Keratinocyte (primary cell): ENCODE measurements around the gene ALDH3A2. TPM values are rescaled to one million over a fixed set of nuclear protein-coding genes. Genes with fewer than 3 reads are reported as not detected.

Experiments
- DNase-seq: peaks from one replicate; pipeline ENCODE4 v3.0.0-alpha.2; 2011; ENCODE audit warnings: low read depth, missing footprints, low spot score
- FAIRE-seq: peaks from 2 replicates; lab custom pipeline; 2011; peaks lifted over from hg19 to GRCh38; lab: Jason Lieb, UNC
- H2AFZ ChIP-seq: 2 replicates; pipeline ENCODE4 v1.6.0; 2012; ENCODE audit warnings: low read length, control low read depth, inconsistent platforms; ENCODE audit not compliant: control insufficient read depth
- H3K27ac ChIP-seq: 2 replicates; pipeline ENCODE4 v1.5.1; 2011; ENCODE audit warnings: low read length; ENCODE audit not compliant: control insufficient read depth, insufficient read depth
- H3K27me3 ChIP-seq: 3 replicates; pipeline ENCODE4 v1.6.0; 2011; ENCODE audit warnings: low read length; ENCODE audit not compliant: control insufficient read depth, insufficient read depth; ENCODE audit errors: extremely low read depth
- H3K36me3 ChIP-seq, 2 experiments: 2 replicates in 1 of 2; 3 replicates in 1 of 2; pipeline ENCODE4 v1.5.1; 2011; ENCODE audit warnings: low read length in 2 of 2, mild to moderate bottlenecking in 1 of 2; ENCODE audit not compliant: control insufficient read depth in 2 of 2, insufficient read depth in 2 of 2; ENCODE audit errors: extremely low read depth in 1 of 2
- H3K4me1 ChIP-seq: 3 replicates; pipeline ENCODE4 v1.5.1; 2011; ENCODE audit warnings: low read length; ENCODE audit not compliant: control insufficient read depth, insufficient read depth; ENCODE audit errors: extremely low read depth
- H3K4me2 ChIP-seq: 3 replicates; pipeline ENCODE4 v1.6.0; 2011; ENCODE audit warnings: low read depth, low read length; ENCODE audit not compliant: control insufficient read depth, insufficient read depth; ENCODE audit errors: extremely low read depth
- H3K4me3 ChIP-seq, 3 experiments: fragments of 200-600 bp in 1 of 3; sonication (generic) in 1 of 3; 2 replicates in 2 of 3; 3 replicates in 1 of 3; pipeline ENCODE4 v1.5.1; 2011 to 2016; ENCODE audit warnings: low read length in 3 of 3, mild to moderate bottlenecking in 3 of 3, control low read depth in 2 of 3, inconsistent platforms in 1 of 3, low read depth in 1 of 3, mixed read lengths in 1 of 3, mixed run types in 1 of 3, moderate library complexity in 1 of 3; ENCODE audit not compliant: control insufficient read depth in 2 of 3, insufficient read depth in 2 of 3; ENCODE audit errors: extremely low read depth in 1 of 3
- H3K79me2 ChIP-seq: 2 replicates; pipeline ENCODE4 v1.6.0; 2012; ENCODE audit warnings: low read length; ENCODE audit not compliant: control insufficient read depth, insufficient read depth
- H3K9ac ChIP-seq: 3 replicates; pipeline ENCODE4 v1.6.0; 2011; ENCODE audit warnings: low read length; ENCODE audit not compliant: control insufficient read depth, insufficient read depth; ENCODE audit errors: extremely low read depth
- H3K9me1 ChIP-seq: 3 replicates; pipeline ENCODE4 v1.6.0; 2011; ENCODE audit warnings: low read length; ENCODE audit not compliant: control insufficient read depth, insufficient read depth; ENCODE audit errors: extremely low read depth
- H3K9me3 ChIP-seq: 2 replicates; pipeline ENCODE4 v1.5.1; 2012; ENCODE audit warnings: low read depth, low read length; ENCODE audit not compliant: control insufficient read depth
- H4K20me1 ChIP-seq: 3 replicates; pipeline ENCODE4 v1.6.0; 2011; ENCODE audit warnings: low read length; ENCODE audit not compliant: control insufficient read depth, insufficient read depth; ENCODE audit errors: extremely low read depth
- EZH2 ChIP-seq: IDR thresholded peaks from one replicate; pipeline ENCODE4 v1.6.1; 2012; ENCODE audit warnings: inconsistent platforms, mild to moderate bottlenecking, low read length, moderate library complexity
- dilution Hi-C: fragments of 300-500 bp; cut with MboI; formaldehyde crosslinking; loops from one replicate; pipeline ENCODE4 v1.7.0; 2020; ENCODE audit warnings: low sequenced_read_pairs; ENCODE audit not compliant: extremely low pct_ligation_motif_present
- polyA plus RNA-seq, 5 experiments: library from polyadenylated mRNA; depleted of rRNA in 3 of 5; stranded (reverse) in 3 of 5; stranded (forward) in 1 of 5; unstranded in 1 of 5; fragments of >200 nt; gene quantifications; 1 replicate in 1 of 5; 2 replicates in 3 of 5; 3 replicates in 1 of 5; pipeline versions ENCODE4 v1.2.1 to v1.2.3, GENCODE V29; 2011 to 2012; ENCODE audit warnings: missing spikeins in 2 of 5, low read depth in 1 of 5, low replicate concordance in 1 of 5
- TF ChIP-seq, protein P1 (sequence below), 3 experiments: IDR thresholded peaks in 1 of 3; conservative IDR thresholded peaks in 1 of 3; optimal IDR thresholded peaks in 1 of 3; 2 replicates in 2 of 3; 3 replicates in 1 of 3; pipeline versions ENCODE3 to v1.5.1; 2011; ENCODE audit warnings: low read length in 3 of 3, mild to moderate bottlenecking in 3 of 3, moderate library complexity in 2 of 3, control low read depth in 1 of 3, inconsistent platforms in 1 of 3; ENCODE audit not compliant: insufficient read depth in 2 of 3; ENCODE audit errors: extremely low read depth in 1 of 3

Gene ALDH3A2
- polyA plus RNA-seq, 1 donor (not counting 4 experiments of a cell fraction or from before 2014, with no cell fraction given) = 77.6 TPM

DNA sequence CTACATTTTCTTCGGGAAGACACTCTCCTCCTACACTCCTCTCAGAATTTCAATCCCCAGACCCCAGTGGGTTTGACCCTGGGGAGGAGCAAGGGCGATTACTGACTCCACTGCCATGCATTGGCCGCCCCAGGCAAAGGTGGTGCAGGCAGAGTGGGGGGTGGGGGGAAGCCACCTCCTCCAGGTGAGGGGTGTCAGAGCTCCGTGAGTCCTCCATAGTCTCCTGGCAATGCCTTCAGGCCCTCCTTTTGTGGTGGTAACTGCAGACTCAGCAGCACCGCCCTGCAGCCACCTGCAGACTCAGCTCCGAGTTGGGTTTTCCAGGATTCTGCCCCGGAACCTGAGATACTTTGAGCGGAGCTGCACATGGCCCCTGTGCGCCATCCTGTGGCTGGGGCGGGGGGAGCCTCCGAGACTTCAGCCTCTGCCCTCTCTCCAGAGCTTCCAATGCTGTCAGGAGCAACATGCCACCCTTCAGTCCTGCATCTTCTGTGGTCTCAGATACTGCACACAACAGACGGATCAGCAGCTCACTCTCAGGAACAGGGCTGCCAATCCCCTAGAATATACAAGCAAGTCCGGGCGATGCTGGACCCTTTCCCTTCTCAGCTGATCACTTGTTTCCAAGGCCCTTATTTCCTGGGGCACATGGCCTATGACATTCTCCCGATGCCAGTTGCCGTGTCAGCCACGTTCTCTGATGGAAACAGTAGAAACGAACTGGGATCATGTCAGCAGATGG, 70.2 kb downstream of the ALDH3A2 start:
- Histone ChIP-seq H3K27me3 (no peaks in the 10 kb centered on the region), H3K4me2 (peak overlapping the region; percentile 80), H3K36me3 (no peaks in the 10 kb centered on the region), H3K27ac (peak overlapping the region; percentile 55), H4K20me1 (no peaks in the 10 kb centered on the region), H3K79me2 (no peaks in the 10 kb centered on the region), H2AFZ (peak overlapping the region; percentile 0), H3K9me3 (no peaks in the 10 kb centered on the region), H3K4me1 (peaks cover 43% of the 10 kb centered on the region), H3K9me1 (no peaks in the 10 kb centered on the region), H3K9ac (peak overlapping the region; percentile 48), H3K4me3 (peak overlapping the region in 2 of 3 experiments; percentile 7 to 21)
- dilution Hi-C loops = no loop called here
- no peak for TF ChIP-seq EZH2
- TF ChIP-seq, protein P1, sequence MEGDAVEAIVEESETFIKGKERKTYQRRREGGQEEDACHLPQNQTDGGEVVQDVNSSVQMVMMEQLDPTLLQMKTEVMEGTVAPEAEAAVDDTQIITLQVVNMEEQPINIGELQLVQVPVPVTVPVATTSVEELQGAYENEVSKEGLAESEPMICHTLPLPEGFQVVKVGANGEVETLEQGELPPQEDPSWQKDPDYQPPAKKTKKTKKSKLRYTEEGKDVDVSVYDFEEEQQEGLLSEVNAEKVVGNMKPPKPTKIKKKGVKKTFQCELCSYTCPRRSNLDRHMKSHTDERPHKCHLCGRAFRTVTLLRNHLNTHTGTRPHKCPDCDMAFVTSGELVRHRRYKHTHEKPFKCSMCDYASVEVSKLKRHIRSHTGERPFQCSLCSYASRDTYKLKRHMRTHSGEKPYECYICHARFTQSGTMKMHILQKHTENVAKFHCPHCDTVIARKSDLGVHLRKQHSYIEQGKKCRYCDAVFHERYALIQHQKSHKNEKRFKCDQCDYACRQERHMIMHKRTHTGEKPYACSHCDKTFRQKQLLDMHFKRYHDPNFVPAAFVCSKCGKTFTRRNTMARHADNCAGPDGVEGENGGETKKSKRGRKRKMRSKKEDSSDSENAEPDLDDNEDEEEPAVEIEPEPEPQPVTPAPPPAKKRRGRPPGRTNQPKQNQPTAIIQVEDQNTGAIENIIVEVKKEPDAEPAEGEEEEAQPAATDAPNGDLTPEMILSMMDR (optimal IDR thresholded peaks at IDR 0.05 in 1 of 3, IDR thresholded peaks at IDR 0.05 in 1 of 3, conservative IDR thresholded peaks at IDR 0.05 in 1 of 3; ENCODE audit: extremely low read depth in 1 of 3, insufficient read depth in 2 of 3, low read length in 3 of 3) = peak; percentile 66 to 81 (median 80)
- peak; percentile 44 for DNase-seq
- FAIRE-seq = no peak

DNA sequence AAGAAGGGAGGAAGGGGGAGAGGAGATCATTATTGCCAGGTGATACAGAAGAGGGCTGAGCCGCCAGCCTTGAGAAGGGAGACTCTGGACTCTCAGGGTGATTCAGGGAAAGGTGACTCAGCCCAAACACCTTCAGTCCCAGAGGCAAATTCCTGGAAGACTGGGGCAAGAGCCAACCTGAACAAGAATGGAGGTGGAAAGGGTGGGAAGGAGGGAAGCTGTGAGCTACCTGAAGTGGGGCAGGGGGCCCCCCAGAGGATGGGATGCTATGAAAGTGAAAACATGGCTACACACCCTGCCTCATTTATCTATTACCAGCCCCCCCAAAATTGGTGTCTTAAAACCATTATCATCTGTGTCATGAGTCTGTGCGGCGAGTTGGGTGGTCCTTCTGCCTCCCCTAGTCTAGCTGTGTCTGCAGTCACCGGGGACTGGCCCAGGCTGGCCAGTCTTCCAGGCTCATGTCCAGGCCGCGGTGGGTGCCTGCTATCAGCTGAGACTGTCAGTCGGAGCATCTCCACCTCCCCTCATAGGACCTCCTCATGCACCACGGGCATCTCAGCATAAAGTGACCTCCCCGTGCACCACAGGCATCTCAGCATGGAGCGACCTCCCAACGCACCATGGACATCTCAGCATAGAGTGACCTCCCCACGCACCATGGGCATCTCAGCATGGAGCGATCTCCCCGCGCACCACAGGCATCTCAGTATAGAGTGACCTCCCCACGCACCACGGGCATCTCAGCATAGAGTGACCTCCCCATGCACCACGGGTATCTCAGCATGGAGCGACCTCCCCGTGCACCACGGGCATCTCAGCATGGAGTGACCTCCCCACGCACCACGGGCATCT, 71.0 kb downstream of the ALDH3A2 start:
- dilution Hi-C loops = no loop called here

More for the DNA sequence above, 71.0 kb downstream of the ALDH3A2 start:
- no peaks in the 10 kb centered on the region for H3K9me1 ChIP-seq
- H3K27me3 ChIP-seq = no peaks in the 10 kb centered on the region
- H3K4me3 ChIP-seq = peak overlapping the region in 1 of 3 experiments; percentile 21
- FAIRE-seq = peak; percentile 99
- DNase-seq = peak; percentile 72
- peak overlapping the region; percentile 55 for H3K27ac ChIP-seq
- peak overlapping the region; percentile 48 for H3K9ac ChIP-seq
- H3K4me1 ChIP-seq = peaks cover 51% of the 10 kb centered on the region
- peak overlapping the region; percentile 80 for H3K4me2 ChIP-seq
- H2AFZ ChIP-seq = peak overlapping the region; percentile 0
- H3K9me3 ChIP-seq = no peaks in the 10 kb centered on the region
- TF ChIP-seq EZH2 = no peak
- TF ChIP-seq, protein P1 (optimal IDR thresholded peaks at IDR 0.05 in 1 of 3, IDR thresholded peaks at IDR 0.05 in 1 of 3, conservative IDR thresholded peaks at IDR 0.05 in 1 of 3; ENCODE audit: extremely low read depth in 1 of 3, insufficient read depth in 2 of 3, low read length in 3 of 3) = peak in 1 of 3 experiments; percentile 67
- no peaks in the 10 kb centered on the region for H3K36me3 ChIP-seq
- H4K20me1 ChIP-seq = no peaks in the 10 kb centered on the region
- no peaks in the 10 kb centered on the region for H3K79me2 ChIP-seq
